Left hindlimb (tissue), 1 donor: ENCODE results near the gene SPATS2L.

ENCODE experiments used
- DNase-seq: peaks from one replicate; pipeline ENCODE4 v3.0.0-alpha.2; 2018

Gene SPATS2L

GRCh38 chr2:200379481-200380090 lies 73.1 kb downstream of the SPATS2L start:
- no peak for DNase-seq

- DNase-seq = no peak
Observed at GRCh38 chr2:200380091-200380561, 73.6 kb downstream of the SPATS2L start.

- DNase-seq = no peak
Observed at GRCh38 chr2:200380833-200381542, 74.5 kb downstream of the SPATS2L start.

- no peak for DNase-seq
Observed at GRCh38 chr2:200382874-200383273, 76.4 kb downstream of the SPATS2L start.

GRCh38 chr2:200383380-200384110 lies 77.1 kb downstream of the SPATS2L start:
- no peak for DNase-seq

GRCh38 chr2:200385063-200385635 lies 78.7 kb downstream of the SPATS2L start:
- no peak for DNase-seq

DNA sequence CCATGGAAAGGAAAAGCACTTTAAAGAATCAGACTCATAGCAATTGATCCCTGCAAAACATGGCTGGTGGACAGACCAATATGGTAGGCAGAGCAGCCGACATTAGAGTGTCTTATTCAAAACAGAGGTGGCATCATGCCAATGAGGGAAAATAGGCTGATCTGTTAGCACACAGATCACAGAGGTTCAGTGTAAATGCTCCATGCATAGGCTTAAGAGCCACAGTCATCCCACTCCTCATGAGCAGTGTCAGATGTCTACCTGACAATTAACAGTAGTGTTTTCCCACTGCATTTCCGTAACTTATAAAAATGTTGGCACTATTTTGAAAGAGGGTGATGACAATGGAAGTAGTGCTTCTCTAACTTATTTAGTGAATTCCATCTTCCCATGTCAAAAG lies 86.7 kb downstream of the SPATS2L start:
- no peak for DNase-seq

- DNase-seq = no peak
Observed at GRCh38 chr2:200394045-200394444, 87.6 kb downstream of the SPATS2L start.

DNA sequence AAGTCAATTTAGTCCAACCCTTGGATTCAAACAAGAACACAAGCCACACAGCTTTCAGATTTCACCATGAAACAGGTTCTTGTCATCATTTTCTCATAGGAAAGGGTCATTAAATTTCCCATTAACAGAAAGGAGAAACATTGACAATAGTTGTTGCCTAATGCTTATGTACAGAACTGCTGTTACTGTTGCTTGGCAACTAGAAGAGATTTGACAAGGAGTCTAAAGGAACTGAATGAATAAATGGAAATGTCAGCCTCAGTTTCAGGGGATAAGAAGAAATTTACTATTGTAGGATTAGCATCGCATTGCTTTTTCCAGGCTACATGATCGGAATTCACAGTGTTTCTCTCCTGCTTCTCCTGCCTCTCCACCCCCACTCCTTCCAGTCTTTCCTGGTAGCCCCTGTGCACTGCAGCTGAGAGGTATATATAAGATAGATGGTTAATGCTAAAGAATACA lies 90.3 kb downstream of the SPATS2L start:
- no peak for DNase-seq

GRCh38 chr2:200397785-200398184 lies 91.3 kb downstream of the SPATS2L start:
- no peak for DNase-seq

- no peak for DNase-seq
Observed at GRCh38 chr2:200399046-200399445, 92.6 kb downstream of the SPATS2L start.

- no peak for DNase-seq
Observed at GRCh38 chr2:200399636-200400035, 93.1 kb downstream of the SPATS2L start.

DNA sequence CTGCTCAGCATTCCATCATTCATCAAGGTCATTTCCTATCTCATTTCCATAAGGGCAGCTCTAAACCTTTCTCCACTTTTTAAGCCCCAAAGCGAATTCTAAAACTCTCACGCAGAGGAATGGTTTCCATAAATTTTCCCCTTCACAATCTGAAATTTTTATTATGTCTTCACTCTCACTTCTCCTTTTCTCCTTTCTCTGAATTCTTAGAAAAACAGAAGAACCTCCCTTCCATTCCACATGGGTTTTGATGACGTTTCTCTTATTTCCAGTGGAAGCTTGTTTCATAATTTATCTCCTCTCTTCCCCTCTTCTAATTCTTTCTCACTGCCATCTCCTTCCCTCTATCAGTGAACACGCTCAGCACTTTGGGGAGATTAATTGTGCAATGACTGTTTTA lies 97.3 kb downstream of the SPATS2L start:
- DNase-seq = no peak

GRCh38 chr2:200404615-200405014 lies 98.1 kb downstream of the SPATS2L start:
- DNase-seq = no peak

DNA sequence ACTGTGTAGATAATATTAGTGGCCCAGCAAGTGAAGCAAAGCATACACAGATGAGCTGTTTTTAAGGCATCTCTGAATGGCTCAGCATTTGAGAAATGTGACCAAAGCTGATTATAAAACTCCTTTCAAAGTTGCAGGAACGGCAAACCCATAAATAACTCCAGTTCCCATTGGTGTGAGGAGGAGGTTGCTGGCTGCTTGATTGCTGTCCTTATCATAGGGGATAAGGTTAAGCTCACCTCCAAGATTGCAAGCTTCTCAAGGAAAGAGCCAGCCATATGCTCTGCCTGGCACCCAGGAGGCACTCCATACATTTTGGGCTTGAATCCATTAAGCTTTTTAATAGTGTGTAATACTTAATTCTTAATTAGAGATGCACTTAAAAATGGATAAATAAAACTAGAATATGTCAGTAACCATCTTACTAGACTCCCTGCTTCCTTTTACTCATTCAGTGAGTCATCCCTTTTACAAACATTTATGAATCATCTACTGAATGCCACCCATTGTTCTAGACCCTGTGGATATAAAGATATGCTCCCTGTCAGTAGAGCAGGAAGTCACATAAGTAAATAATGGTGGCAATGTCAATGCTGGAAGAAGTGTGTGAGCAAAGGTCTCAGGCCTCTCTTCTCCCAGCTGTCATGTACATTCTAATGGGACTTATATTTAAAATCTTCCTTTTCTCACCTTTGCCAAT lies 99.3 kb downstream of the SPATS2L start:
- DNase-seq = no peak

DNA sequence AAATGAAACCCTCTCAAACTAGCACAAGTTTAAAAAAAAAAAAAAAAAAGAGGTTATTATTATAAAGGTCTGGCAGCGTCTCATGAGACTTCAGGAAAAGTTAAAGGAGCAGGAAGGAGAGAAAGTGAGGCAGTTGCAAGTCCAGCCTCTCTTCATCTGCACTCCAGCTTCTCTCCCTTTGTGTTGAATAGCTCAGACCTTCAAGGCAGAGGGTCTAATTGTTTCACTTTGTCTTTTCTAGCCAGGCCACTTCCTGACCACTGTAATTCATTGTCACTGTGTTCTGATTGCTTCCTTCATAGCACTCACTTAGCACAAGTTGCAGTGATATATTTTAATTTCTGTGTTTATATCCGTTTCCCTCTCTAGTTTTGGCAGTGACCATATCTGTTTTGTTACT lies 99.9 kb downstream of the SPATS2L start:
- no peak for DNase-seq

DNA sequence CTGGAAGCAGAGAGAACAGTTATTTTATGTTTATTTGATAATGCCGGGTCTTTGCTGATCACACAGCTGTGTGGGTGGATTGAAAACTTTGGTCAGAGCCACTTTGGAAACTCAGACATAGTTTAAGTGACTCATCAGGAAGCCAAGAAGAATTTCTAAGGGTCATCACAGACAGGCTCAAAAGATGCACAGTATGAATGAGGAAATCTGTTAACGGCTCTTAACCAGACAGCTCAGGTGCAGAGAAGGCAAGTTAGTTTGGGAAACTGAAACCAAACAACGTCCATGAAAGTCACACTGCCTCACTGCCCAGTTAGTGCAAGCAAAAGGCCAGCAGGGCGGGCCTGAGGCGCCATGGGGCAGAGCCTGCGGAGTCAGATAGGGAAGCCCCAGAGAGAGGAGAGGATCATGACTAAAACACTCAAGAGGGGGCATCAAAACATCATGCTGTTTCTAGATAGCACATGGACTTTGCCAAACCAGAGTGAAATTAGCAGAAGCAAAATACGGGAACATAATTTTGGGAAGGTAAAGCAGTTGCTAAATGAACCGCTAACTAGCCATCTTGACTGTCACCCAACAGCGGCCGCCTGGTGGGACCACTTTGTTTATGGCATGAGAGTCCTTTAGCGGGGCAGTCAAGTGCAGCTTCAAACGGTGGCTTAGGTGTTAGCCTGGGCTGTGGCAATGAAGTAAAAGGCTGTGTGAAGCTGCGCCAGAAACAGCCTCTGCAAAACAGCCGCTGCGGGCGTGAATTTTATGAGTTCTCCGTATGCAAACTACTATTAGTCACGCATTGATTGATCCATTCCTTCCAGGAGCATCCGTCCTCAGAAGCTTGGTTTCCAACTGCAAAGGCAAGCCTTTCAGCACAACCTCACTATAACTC lies 102.2 kb downstream of the SPATS2L start:
- no peak for DNase-seq

- DNase-seq = no peak
Observed at GRCh38 chr2:200411831-200412230, 105.3 kb downstream of the SPATS2L start.

DNA sequence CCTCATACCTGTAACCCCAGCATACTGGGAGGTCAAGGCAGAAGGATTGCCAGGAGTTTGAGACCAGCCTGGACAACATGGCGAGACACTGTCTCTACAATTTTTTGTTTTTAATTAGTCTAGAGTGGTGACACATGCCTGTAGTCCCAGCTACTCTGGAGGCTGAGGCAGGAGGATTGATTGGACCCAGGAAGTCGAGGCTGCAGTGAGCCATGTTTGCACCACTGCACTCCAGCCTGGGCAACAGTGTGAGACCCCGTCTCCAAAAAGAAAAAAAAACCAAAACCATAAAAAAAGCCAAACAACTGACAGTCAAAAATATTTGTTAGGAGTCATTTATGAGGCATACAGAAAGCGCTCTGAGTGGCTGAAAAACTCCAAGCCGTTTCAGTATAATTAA lies 107.9 kb downstream of the SPATS2L start:
- no peak for DNase-seq

GRCh38 chr2:200415455-200415854 lies 109.0 kb downstream of the SPATS2L start:
- DNase-seq = no peak

DNA sequence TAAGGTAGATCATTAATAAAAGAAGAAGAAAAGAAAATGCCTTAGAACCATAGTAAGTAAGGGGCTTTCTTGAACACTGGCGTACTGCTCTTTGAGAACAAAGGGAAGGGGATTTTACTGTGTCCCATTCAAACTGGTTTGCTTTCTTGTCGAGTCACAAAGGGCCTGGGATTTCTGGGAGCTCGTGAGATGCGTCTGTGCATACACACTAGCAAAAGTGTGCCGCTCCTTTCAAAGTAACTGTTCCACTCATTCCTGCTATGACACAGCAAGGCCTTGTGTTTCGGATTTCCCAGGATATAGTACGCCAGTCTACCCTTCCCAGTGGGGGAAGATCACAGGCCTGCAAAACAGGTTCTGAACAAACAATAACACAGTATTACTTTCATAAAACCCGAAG lies 110.4 kb downstream of the SPATS2L start:
- DNase-seq = no peak

DNA sequence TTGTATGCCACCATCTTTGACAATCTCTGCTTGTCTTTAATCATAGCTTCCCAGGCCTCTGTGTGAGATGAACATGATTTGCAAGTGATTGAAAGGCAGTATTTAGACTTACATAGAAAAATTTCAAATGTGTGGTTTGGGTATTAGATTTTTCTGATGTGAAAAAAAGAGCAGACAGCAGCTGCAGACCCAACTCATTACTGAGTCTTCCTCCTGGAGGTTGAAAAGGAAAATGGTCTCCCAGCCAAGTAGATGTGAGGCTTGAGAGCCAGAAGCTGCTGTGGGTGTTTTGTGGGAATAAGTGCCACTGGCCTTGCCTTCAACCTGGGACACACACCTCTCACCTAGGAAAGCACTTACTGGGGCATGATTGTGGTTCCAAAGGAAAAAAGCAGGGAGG lies 110.9 kb downstream of the SPATS2L start:
- DNase-seq = no peak
